Neural crest cell (in vitro differentiated cells): ENCODE data around the gene GDF7. TPM values are rescaled to one million over a fixed set of nuclear protein-coding genes. Genes with fewer than 3 reads are reported as not detected.

Source experiments
- DNase-seq: peaks from one replicate; pipeline ENCODE4 v3.0.0; 2021; ENCODE audit warnings: low read depth, mixed read lengths, low spot score
- H3K27ac Mint-ChIP-seq: one replicate; pipeline ENCODE4 v1.8.0; 2021; ENCODE audit warnings: mild to moderate bottlenecking, mixed read lengths; ENCODE audit not compliant: unreplicated experiment
- H3K27me3 Mint-ChIP-seq: 2 replicates; pipeline ENCODE4 v1.8.0; 2021; ENCODE audit warnings: low read depth, mild to moderate bottlenecking, mixed read lengths
- H3K36me3 Mint-ChIP-seq: 2 replicates; pipeline ENCODE4 v1.8.0; 2021; ENCODE audit warnings: low read depth, mild to moderate bottlenecking, mixed read lengths
- H3K4me1 Mint-ChIP-seq: 2 replicates; pipeline ENCODE4 v1.8.0; 2021; ENCODE audit warnings: mixed read lengths
- H3K4me3 Mint-ChIP-seq: one replicate; pipeline ENCODE4 v1.8.0; 2021; ENCODE audit warnings: mild to moderate bottlenecking, mixed read lengths
- H3K9me3 Mint-ChIP-seq: 2 replicates; pipeline ENCODE4 v1.8.0; 2021; ENCODE audit warnings: mixed read lengths
- total RNA-seq: library from RNA; stranded (reverse); gene quantifications from 2 replicates; pipeline ENCODE4 v1.2.1, GENCODE V29; 2021
- TF ChIP-seq, protein P1 (sequence below): fragments of 200-600 bp; sonication (generic); conservative IDR thresholded peaks from 2 replicates; pipeline ENCODE4 v1.5.0; 2021; ENCODE audit warnings: antibody characterized with exemption, mild to moderate bottlenecking

The GDF7 gene
- total RNA-seq, 1 donor from 2014 or later: 0.40 TPM

DNA sequence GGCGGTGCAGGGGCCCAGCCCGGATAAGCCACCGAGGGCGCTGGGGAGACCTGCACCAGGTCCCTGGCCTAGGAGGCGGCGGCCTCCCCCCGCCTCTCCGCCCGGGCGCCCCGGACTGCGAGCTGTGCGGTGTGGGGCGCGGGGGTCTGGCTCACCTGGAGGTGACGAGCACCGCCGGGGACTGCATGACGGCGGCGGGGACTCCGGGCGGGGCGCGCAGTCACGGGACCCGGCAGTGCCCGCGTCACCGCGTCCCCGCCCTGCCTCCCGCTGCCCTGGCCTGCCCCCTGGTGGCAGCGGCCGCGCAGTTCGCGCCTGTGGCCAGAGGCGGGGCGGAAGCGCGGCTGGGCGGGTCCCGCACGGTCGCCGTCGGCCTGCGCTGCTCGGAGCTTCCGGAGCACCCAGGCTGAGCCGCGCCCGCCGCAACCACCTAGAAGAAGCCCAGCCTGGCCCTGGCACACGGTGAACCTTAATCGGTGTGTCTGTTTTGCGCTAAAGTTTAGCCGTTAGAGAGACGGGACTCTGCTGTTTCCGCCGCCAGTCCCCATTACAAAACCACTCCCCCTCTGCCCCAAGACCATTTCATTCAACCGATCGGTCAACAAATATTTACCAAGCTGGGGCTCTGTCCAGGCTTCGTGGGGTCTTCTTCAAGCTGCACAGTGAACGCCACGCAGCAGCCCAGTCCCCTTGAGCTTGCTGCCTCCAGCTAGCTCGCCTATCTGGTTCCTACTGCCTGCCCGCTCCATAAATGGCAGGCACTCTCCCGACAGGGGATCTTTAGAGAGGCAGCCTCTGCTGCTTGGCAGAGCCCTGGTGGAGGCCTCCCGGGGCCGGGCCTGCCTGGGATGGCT lies 15.8 kb upstream of the GDF7 start, which contains the start of gene HS1BP3:
Gene HS1BP3, minus strand, starts transcription at position 222 of the 854 bp plus-strand sequence. Its CDS starts 35 bp downstream, at position 187.
- peak; percentile 81 for DNase-seq
- Mint-ChIP-seq H3K4me1 (peaks cover 35% of the 10 kb centered on the region), H3K9me3 (no peaks in the 10 kb centered on the region), H3K4me3 (peak within 1 kb of the TSS; percentile 93), H3K27me3 (peaks cover 14% of the 10 kb centered on the region), H3K36me3 (no peaks in the 10 kb centered on the region), H3K27ac (peak within 1 kb of the TSS; percentile 9)
- TF ChIP-seq, protein P1, sequence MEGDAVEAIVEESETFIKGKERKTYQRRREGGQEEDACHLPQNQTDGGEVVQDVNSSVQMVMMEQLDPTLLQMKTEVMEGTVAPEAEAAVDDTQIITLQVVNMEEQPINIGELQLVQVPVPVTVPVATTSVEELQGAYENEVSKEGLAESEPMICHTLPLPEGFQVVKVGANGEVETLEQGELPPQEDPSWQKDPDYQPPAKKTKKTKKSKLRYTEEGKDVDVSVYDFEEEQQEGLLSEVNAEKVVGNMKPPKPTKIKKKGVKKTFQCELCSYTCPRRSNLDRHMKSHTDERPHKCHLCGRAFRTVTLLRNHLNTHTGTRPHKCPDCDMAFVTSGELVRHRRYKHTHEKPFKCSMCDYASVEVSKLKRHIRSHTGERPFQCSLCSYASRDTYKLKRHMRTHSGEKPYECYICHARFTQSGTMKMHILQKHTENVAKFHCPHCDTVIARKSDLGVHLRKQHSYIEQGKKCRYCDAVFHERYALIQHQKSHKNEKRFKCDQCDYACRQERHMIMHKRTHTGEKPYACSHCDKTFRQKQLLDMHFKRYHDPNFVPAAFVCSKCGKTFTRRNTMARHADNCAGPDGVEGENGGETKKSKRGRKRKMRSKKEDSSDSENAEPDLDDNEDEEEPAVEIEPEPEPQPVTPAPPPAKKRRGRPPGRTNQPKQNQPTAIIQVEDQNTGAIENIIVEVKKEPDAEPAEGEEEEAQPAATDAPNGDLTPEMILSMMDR: peak; percentile 92

DNA sequence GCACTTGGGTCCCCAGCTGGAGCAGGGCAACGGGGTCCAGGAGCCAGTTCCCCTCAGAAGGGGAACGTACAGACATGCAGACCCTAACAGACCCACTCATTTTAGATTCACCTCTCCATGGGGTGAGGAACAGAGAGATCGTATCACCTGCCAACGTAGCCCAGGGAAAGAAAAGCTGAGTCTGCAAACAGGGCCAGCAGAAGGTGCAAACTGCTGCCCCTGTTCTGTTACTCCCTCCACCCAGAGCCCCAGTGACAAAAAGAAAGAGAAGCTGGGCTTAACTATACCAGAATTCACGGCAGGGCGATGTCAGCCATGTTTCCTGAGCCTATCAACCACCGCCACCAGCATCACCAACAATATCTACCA lies 15.2 kb upstream of the GDF7 start:
- Mint-ChIP-seq H3K4me1 (peaks cover 35% of the 10 kb centered on the region), H3K27ac (no peak overlapping the region), H3K36me3 (no peaks in the 10 kb centered on the region), H3K27me3 (peaks cover 18% of the 10 kb centered on the region), H3K4me3 (peak overlapping the region; percentile 93), H3K9me3 (no peaks in the 10 kb centered on the region)
- no peak for DNase-seq
- TF ChIP-seq, protein P1: no peak

DNA sequence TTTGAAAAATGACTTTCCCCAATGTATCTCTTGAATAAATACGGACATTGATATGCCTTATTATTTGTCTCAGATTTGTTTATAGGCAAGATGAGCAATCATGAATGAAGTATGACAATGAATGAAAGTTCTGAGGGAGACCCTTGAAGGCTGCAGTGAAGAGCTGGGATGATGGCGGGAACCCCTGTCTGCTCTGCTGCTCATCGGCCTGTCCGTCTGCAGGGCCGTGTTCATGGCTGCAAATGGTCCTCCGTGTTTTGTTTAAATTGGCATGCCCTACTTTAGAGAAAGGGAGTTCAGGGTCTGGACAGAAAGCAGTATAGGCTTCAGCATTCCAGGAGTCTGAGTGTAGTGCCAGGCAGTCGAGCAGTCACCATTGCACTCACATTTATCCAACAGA lies 14.8 kb upstream of the GDF7 start:
- TF ChIP-seq, protein P1: no peak
- Mint-ChIP-seq H3K36me3 (no peaks in the 10 kb centered on the region), H3K4me3 (peak overlapping the region; percentile 93), H3K4me1 (peaks cover 35% of the 10 kb centered on the region), H3K27ac (no peak overlapping the region), H3K27me3 (peaks cover 22% of the 10 kb centered on the region), H3K9me3 (no peaks in the 10 kb centered on the region)
- DNase-seq: no peak

DNA sequence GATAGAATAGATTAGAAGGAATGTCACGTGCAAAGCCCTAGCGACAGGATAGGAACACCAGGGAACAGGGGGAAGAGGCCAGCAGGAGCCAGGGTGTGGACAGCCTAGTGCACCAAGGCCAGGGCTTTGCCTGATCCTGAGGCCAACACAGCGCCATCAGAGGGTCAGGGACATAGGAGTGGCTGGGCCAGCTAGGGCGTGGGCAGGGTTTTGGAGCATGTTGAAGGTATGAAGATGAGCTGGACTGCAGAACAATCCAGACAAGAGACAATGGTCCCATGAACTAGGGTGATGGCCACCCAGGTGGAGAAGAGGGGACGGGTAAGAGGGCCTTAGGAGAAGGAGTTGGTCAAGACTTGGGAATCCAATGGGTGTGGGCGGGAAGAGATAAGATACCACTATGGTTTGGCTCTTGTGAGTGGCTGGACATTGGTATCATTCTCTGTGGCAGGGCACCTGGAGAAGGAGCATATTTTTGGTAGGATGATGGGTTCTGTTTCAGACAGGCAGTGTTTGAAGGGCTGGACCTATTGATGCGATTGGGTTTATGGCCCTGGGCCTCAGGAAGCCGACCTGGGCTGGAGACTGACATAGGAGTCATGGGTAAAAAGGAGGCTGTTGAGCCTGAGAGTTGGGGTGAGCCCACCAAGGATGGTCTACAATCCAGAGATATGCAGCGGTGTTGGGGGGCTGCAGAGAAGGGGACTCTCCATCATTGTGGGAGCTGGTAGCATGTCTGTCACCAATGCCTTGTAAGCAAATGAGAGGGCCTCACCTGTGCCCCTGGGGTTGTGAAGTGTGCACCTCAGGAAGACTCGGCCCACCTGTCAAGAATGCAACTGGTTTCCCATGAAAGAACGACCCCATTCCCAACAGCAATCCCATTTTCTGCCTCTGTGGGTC lies 14.0 kb upstream of the GDF7 start:
- H3K9me3 Mint-ChIP-seq: no peaks in the 10 kb centered on the region
- H3K4me1 Mint-ChIP-seq: peaks cover 33% of the 10 kb centered on the region
- H3K4me3 Mint-ChIP-seq: peak overlapping the region; percentile 93
- H3K36me3 Mint-ChIP-seq: no peaks in the 10 kb centered on the region
- TF ChIP-seq, protein P1: no peak
- H3K27me3 Mint-ChIP-seq: peaks cover 28% of the 10 kb centered on the region
- no peak overlapping the region for H3K27ac Mint-ChIP-seq
- no peak for DNase-seq

DNA sequence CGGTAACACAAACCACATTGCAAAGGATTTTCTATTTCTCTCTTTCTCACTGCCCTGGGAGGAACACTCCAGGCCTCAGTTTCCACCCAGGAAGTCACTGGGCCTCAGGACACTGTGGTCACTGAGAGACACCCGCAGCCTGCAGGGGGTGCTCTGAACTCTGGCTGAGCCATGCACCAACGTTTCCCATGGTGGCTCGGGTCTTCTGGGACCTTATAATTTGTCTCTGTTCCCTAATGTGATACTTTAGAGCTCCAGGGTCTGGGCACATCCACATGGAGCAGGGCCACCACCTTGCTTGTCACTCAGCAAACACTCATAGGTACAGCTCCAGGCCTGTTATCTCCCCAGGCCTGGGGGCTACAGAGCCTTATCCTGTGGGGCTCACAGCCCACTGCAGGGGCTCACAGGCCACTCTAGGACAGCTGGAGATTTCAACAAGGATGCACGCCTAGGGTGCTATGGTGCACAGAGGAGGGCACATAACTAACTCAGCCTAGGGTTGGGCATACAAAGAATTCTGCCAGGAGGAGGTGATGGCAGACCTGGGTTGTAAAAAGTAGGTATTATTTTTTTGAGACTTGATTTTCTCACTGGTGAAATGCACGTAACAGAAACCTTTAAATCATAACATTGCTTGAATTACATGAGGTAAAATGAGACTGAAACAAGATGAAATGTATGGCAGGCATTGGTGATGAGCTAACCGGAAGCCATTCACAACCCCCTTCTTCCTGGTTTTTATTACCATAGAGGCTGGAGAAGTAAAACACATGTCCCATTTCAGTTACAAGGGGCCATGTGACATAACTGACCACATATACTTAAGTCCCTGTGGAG lies 13.0 kb upstream of the GDF7 start:
- TF ChIP-seq, protein P1: no peak
- peaks cover 23% of the 10 kb centered on the region for H3K4me1 Mint-ChIP-seq
- H3K36me3 Mint-ChIP-seq: no peaks in the 10 kb centered on the region
- H3K27me3 Mint-ChIP-seq: peaks cover 35% of the 10 kb centered on the region
- peak overlapping the region; percentile 42 for H3K4me3 Mint-ChIP-seq
- H3K27ac Mint-ChIP-seq: no peak overlapping the region
- no peaks in the 10 kb centered on the region for H3K9me3 Mint-ChIP-seq
- no peak for DNase-seq
